Astrocyte (in vitro differentiated cells and primary cell): ENCODE results near the gene P4HA1. TPM values are rescaled to one million over a fixed set of nuclear protein-coding genes. Genes with fewer than 3 reads are reported as not detected.

Source experiments
- DNase-seq: peaks from one replicate; pipeline ENCODE4 v3.0.0-alpha.2; 2010; ENCODE audit warnings: low read depth
- FAIRE-seq: peaks from 2 replicates; lab custom pipeline; 2011; peaks lifted over from hg19 to GRCh38; lab: Jason Lieb, UNC
- H2AFZ ChIP-seq: 2 replicates; pipeline ENCODE4 v1.6.0; 2012; ENCODE audit warnings: low read depth, low read length, inconsistent platforms
- H3K27ac ChIP-seq: 2 replicates; pipeline ENCODE4 v1.5.1; 2011; ENCODE audit warnings: low read depth, low read length, inconsistent platforms
- H3K27me3 ChIP-seq: 2 replicates; pipeline ENCODE4 v1.6.0; 2011; ENCODE audit warnings: low read length, inconsistent platforms; ENCODE audit not compliant: insufficient read depth
- H3K36me3 ChIP-seq: 2 replicates; pipeline ENCODE4 v1.5.1; 2011; ENCODE audit warnings: low read length, inconsistent platforms; ENCODE audit not compliant: insufficient read depth
- H3K4me1 ChIP-seq: 2 replicates; pipeline ENCODE4 v1.5.1; 2011; ENCODE audit warnings: low read length, inconsistent platforms; ENCODE audit not compliant: insufficient read depth
- H3K4me2 ChIP-seq: 2 replicates; pipeline ENCODE4 v1.6.0; 2012; ENCODE audit warnings: low read length, inconsistent platforms
- H3K4me3 ChIP-seq: 2 replicates; pipeline ENCODE4 v1.5.1; 2011; ENCODE audit warnings: low read depth, mild to moderate bottlenecking, low read length, inconsistent platforms; ENCODE audit not compliant: insufficient read depth
- H3K79me2 ChIP-seq: 2 replicates; pipeline ENCODE4 v1.6.0; 2012; ENCODE audit warnings: mild to moderate bottlenecking, low read length, inconsistent platforms; ENCODE audit not compliant: insufficient read depth
- H3K9ac ChIP-seq: 2 replicates; pipeline ENCODE4 v1.6.0; 2012; ENCODE audit warnings: mild to moderate bottlenecking, low read length, inconsistent platforms
- H3K9me3 ChIP-seq: 2 replicates; pipeline ENCODE4 v1.5.1; 2012; ENCODE audit warnings: low read depth, mild to moderate bottlenecking, low read length, inconsistent platforms; ENCODE audit not compliant: insufficient read depth
- H4K20me1 ChIP-seq: 2 replicates; pipeline ENCODE4 v1.6.0; 2012; ENCODE audit warnings: low read length, inconsistent platforms; ENCODE audit not compliant: insufficient read depth
- H3K27ac Mint-ChIP-seq: one replicate; pipeline ENCODE4 v1.8.0; 2021; ENCODE audit warnings: mild to moderate bottlenecking, mixed read lengths; ENCODE audit not compliant: unreplicated experiment
- H3K27me3 Mint-ChIP-seq: one replicate; pipeline ENCODE4 v1.8.0; 2021; ENCODE audit warnings: low read depth, mixed read lengths; ENCODE audit not compliant: unreplicated experiment
- H3K36me3 Mint-ChIP-seq: one replicate; pipeline ENCODE4 v1.8.0; 2021; ENCODE audit warnings: low read depth, mixed read lengths; ENCODE audit not compliant: unreplicated experiment
- H3K4me1 Mint-ChIP-seq: one replicate; pipeline ENCODE4 v1.8.0; 2021; ENCODE audit warnings: low read depth, mixed read lengths; ENCODE audit not compliant: unreplicated experiment
- H3K4me3 Mint-ChIP-seq: one replicate; pipeline ENCODE4 v1.8.0; 2021; ENCODE audit warnings: mild to moderate bottlenecking, moderate library complexity, mixed read lengths; ENCODE audit not compliant: unreplicated experiment
- H3K9me3 Mint-ChIP-seq: one replicate; pipeline ENCODE4 v1.8.0; 2021; ENCODE audit warnings: mild to moderate bottlenecking, mixed read lengths; ENCODE audit not compliant: unreplicated experiment
- EZH2 ChIP-seq: IDR thresholded peaks from 2 replicates; pipeline ENCODE4 v1.6.1; 2012; ENCODE audit warnings: mild to moderate bottlenecking, low read length, inconsistent platforms; ENCODE audit not compliant: insufficient read depth
- total RNA-seq: library from RNA; stranded (reverse); gene quantifications from 2 replicates; pipeline ENCODE4 v1.2.1, GENCODE V29; 2021
- TF ChIP-seq, protein P1 (sequence below): IDR thresholded peaks from 2 replicates; pipeline ENCODE4 v1.5.1; 2011; ENCODE audit warnings: low read depth, mild to moderate bottlenecking, inconsistent platforms, low read length, moderate library complexity; ENCODE audit not compliant: insufficient read depth

P4HA1 gene
- total RNA-seq, 1 donor from 2014 or later: 244 TPM

DNA sequence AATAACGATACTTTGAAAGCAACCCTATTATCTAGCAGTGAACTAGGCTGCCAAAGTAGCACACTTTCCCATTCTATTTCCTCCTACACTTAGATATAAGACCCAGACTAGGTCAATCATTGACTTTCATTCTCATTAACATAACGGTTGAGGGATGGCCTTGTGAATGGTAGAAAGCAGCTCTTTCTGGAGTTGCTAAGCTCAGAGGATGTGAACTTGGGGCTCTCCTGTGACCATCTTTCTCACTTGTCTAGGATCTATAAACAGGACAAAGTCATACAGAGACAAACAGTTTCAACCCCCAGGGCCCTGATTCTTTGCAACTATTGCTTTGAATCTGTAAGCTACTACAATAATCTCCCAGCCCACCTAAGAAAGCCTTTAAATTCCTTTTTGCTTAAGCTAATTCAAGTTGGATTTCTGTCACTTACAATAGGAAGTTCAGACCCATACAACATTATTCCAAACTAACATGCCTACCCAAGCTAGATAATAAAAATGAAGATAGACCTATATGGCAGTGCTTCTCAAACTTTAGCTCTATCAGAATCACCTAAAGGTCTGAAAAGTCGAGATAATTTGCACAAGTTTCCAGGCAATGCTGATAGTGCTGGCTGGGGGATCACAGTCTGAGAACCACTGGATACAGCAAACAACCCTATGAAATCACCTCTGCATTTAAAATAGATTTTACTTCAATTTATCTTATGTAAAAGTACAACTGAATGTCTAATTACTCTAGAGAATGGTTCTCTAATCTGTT, 16.7 kb downstream of the P4HA1 start:
- H3K9me3 Mint-ChIP-seq: no peaks in the 10 kb centered on the region
- Histone ChIP-seq H3K4me2 (no peak overlapping the region), H3K27me3 (no peaks in the 10 kb centered on the region), H3K79me2 (peaks cover 83% of the 10 kb centered on the region), H3K36me3 (no peaks in the 10 kb centered on the region), H4K20me1 (peaks cover 61% of the 10 kb centered on the region), H3K9me3 (no peaks in the 10 kb centered on the region), H2AFZ (no peak overlapping the region), H3K27ac (no peak overlapping the region), H3K4me3 (no peak overlapping the region), H3K9ac (no peak overlapping the region), H3K4me1 (peaks cover 2% of the 10 kb centered on the region)
- no peak overlapping the region for H3K4me3 Mint-ChIP-seq
- no peaks in the 10 kb centered on the region for H3K36me3 Mint-ChIP-seq
- FAIRE-seq (no peak), DNase-seq (no peak)
- H3K27ac Mint-ChIP-seq: no peak overlapping the region
- H3K27me3 Mint-ChIP-seq: no peaks in the 10 kb centered on the region
- TF ChIP-seq, protein P1, sequence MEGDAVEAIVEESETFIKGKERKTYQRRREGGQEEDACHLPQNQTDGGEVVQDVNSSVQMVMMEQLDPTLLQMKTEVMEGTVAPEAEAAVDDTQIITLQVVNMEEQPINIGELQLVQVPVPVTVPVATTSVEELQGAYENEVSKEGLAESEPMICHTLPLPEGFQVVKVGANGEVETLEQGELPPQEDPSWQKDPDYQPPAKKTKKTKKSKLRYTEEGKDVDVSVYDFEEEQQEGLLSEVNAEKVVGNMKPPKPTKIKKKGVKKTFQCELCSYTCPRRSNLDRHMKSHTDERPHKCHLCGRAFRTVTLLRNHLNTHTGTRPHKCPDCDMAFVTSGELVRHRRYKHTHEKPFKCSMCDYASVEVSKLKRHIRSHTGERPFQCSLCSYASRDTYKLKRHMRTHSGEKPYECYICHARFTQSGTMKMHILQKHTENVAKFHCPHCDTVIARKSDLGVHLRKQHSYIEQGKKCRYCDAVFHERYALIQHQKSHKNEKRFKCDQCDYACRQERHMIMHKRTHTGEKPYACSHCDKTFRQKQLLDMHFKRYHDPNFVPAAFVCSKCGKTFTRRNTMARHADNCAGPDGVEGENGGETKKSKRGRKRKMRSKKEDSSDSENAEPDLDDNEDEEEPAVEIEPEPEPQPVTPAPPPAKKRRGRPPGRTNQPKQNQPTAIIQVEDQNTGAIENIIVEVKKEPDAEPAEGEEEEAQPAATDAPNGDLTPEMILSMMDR: no peak
- no peak for TF ChIP-seq EZH2
- H3K4me1 Mint-ChIP-seq: peaks cover 29% of the 10 kb centered on the region

DNA sequence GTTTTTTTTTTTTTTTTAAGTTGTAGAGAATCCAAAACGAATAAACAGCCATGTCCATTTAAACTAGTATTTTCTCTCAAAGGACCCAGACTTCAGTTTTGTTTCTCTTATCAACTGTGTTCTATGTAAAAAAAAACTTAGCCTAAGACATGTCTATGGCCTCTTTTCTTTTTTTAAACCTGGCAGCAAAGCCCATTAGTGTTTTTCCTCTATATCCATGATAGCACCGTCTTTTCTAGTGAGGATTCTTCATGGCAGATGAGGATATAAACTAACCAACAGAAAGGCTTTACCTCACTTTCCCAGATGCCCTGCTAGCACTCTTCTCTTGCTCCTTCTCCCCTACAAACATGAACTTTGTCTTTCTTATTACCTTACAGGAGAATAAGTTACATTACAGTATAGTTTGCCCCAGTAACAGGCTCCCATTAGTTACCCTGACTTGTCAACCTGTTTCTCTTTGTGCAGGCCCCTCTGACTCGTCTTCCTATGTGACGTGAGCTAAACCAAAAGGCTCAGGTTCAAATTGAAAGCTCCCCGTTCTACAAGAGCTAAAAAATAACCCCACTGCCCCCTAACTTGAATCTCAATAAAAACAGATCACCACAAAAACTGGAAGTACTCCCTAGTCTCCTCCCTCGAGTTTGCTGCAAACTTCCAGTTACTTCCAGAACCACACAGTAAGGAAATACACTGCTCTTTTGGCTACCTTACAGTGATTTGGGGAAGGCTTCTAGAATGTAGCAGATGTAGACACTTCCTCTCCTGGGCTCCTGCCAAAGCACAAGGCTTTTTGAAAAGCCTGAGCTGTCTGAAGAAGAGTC, 20.1 kb downstream of the P4HA1 start:
- Histone ChIP-seq H3K9me3 (no peaks in the 10 kb centered on the region), H3K79me2 (peaks cover 52% of the 10 kb centered on the region), H3K9ac (peak overlapping the region; percentile 18), H4K20me1 (peaks cover 35% of the 10 kb centered on the region), H2AFZ (no peak overlapping the region), H3K4me1 (peaks cover 2% of the 10 kb centered on the region), H3K4me2 (peak overlapping the region; percentile 69), H3K4me3 (no peak overlapping the region), H3K27ac (no peak overlapping the region), H3K27me3 (no peaks in the 10 kb centered on the region), H3K36me3 (peaks cover 16% of the 10 kb centered on the region)
- H3K36me3 Mint-ChIP-seq: peaks cover 9% of the 10 kb centered on the region
- H3K27ac Mint-ChIP-seq: peak overlapping the region; percentile 42
- FAIRE-seq (peak; percentile 70), DNase-seq (peak; percentile 82)
- no peaks in the 10 kb centered on the region for H3K9me3 Mint-ChIP-seq
- H3K4me1 Mint-ChIP-seq: peaks cover 13% of the 10 kb centered on the region
- TF ChIP-seq, protein P1: no peak
- TF ChIP-seq EZH2: no peak
- no peaks in the 10 kb centered on the region for H3K27me3 Mint-ChIP-seq
- H3K4me3 Mint-ChIP-seq: peak overlapping the region; percentile 45
